GM19099 (cell line): ENCODE results near the gene CMTM8.

Experiments
- POLR2A ChIP-seq: IDR thresholded peaks from 3 replicates; pipeline ENCODE4 v1.6.1; 2011; ENCODE audit warnings: low read depth; ENCODE audit not compliant: insufficient read length; ENCODE audit errors: extremely low read depth

CMTM8 gene

GRCh38 chr3:32355751-32356291 lies 117.3 kb downstream of the CMTM8 start:
- TF ChIP-seq POLR2A = no peak

GRCh38 chr3:32359766-32360492 lies 121.4 kb downstream of the CMTM8 start:
- no peak for TF ChIP-seq POLR2A

- no peak for TF ChIP-seq POLR2A
Measured at GRCh38 chr3:32360493-32360827, 122.0 kb downstream of the CMTM8 start.

- TF ChIP-seq POLR2A = no peak
Measured at GRCh38 chr3:32366638-32367397, 128.3 kb downstream of the CMTM8 start.

- TF ChIP-seq POLR2A = no peak
Measured at GRCh38 chr3:32367442-32367841, 129.0 kb downstream of the CMTM8 start.

GRCh38 chr3:32371461-32372212 lies 133.2 kb downstream of the CMTM8 start:
- no peak for TF ChIP-seq POLR2A

GRCh38 chr3:32372213-32372490 lies 133.7 kb downstream of the CMTM8 start:
- TF ChIP-seq POLR2A = no peak

- TF ChIP-seq POLR2A = no peak
Measured at GRCh38 chr3:32373276-32373675, 134.8 kb downstream of the CMTM8 start.

- TF ChIP-seq POLR2A = no peak
Measured at GRCh38 chr3:32373844-32374243, 135.4 kb downstream of the CMTM8 start.

GRCh38 chr3:32374788-32375595 lies 136.5 kb downstream of the CMTM8 start:
- TF ChIP-seq POLR2A = no peak

- no peak for TF ChIP-seq POLR2A
Measured at GRCh38 chr3:32375596-32375930, 137.1 kb downstream of the CMTM8 start.

GRCh38 chr3:32376115-32376514 lies 137.6 kb downstream of the CMTM8 start:
- no peak for TF ChIP-seq POLR2A

GRCh38 chr3:32379831-32380500 lies 141.5 kb downstream of the CMTM8 start:
- TF ChIP-seq POLR2A = no peak

GRCh38 chr3:32381922-32382321 lies 143.4 kb downstream of the CMTM8 start:
- TF ChIP-seq POLR2A = no peak

- TF ChIP-seq POLR2A = no peak
Measured at GRCh38 chr3:32383136-32383711, 144.7 kb downstream of the CMTM8 start.

GRCh38 chr3:32384938-32385337 lies 146.5 kb downstream of the CMTM8 start:
- TF ChIP-seq POLR2A = no peak
